Upper lobe of left lung (tissue), 4 donors: Measurements from ENCODE around the gene SRP54.
"Not testable (repeated sequence)": the region's sequence is repeated elsewhere in the genome, so short reads cannot be mapped to it uniquely, and the experiment has no call there.

Experiments
- CTCF ChIP-seq, 6 experiments: fragments of 450-650 bp in 4 of 6; fragments of 200-600 bp in 2 of 6; sonication (generic) in 2 of 6; IDR thresholded peaks; one replicate each; pipeline ENCODE4 v1.5.1; 2016 to 2019; ENCODE audit warnings: antibody characterized with exemption in 6 of 6
- POLR2A ChIP-seq, 4 donors: fragments of 450-650 bp; IDR thresholded peaks; one replicate each; pipeline ENCODE4 v1.5.1; 2016 to 2017; ENCODE audit warnings: antibody characterized with exemption in 4 of 4, mild to moderate bottlenecking in 2 of 4
- POLR2AphosphoS5 ChIP-seq, 2 donors: sonication (generic); formaldehyde crosslinking; IDR thresholded peaks; one replicate each; pipeline ENCODE4 v1.5.1; 2017; ENCODE audit warnings: antibody characterized with exemption in 2 of 2

- TF ChIP-seq CTCF, POLR2A, POLR2AphosphoS5 (IDR thresholded peaks at IDR 0.05): not testable (repeated sequence)
Measured at GRCh38 chr14:35065731-35066130, 82.9 kb downstream of the SRP54 start.
